GM12878 (cell line): Measurements from ENCODE around the gene NRXN3. TPM values are rescaled to one million over a fixed set of nuclear protein-coding genes. Genes with fewer than 3 reads are reported as not detected.

Source experiments
- ATAC-seq: fragments of 200-7000 bp; cut with Tn5 transposase; 3 replicates; pipeline ENCODE4 v1.9.1; 2020; ENCODE audit warnings: mild to moderate bottlenecking, moderate library complexity
- BruUV-seq: library from RNA; stranded (reverse); fragments of 400-500 nt; replicated peaks from 2 replicates; lab custom pipeline; 2021; lab: Mats Ljungman, UMichigan
- CTCF ChIA-PET: fragments of 300-600 bp; sonication (Branson Sonifier 250); formaldehyde crosslinking; extraction: SDS; loops from one replicate; lab custom pipeline; 2021; ENCODE audit warnings: inconsistent platforms; lab: Yijun Ruan, JAX
- POLR2A ChIA-PET: fragments of 350-600 bp; formaldehyde crosslinking; extraction: SDS; loops from one replicate; lab custom pipeline; 2021; ENCODE audit warnings: inconsistent platforms; lab: Charles Lee
- RAD21 ChIA-PET: fragments of 300-600 bp; sonication (Branson Sonifier 250); formaldehyde crosslinking; loops from one replicate; lab custom pipeline; 2023; ENCODE audit warnings: antibody characterized with exemption; ENCODE audit not compliant: unreplicated experiment; lab: Charles Lee
- SMC1A ChIA-PET: fragments of 300-600 bp; sonication (Branson Sonifier 250); formaldehyde crosslinking; loops from one replicate; lab custom pipeline; 2023; ENCODE audit not compliant: unreplicated experiment, uncharacterized antibody; lab: Charles Lee
- DNase-seq: peaks from one replicate; pipeline ENCODE4 v3.0.0-alpha.2; 2011; ENCODE audit warnings: low read depth, low spot score
- FAIRE-seq: peaks from 3 replicates; lab custom pipeline; 2011; peaks lifted over from hg19 to GRCh38; lab: Jason Lieb, UNC
- H2AFZ ChIP-seq: 2 replicates; pipeline ENCODE4 v1.6.0; 2011; ENCODE audit warnings: low read depth, low read length, control low read depth; ENCODE audit not compliant: control insufficient read depth
- H3K27ac ChIP-seq: 2 replicates; pipeline ENCODE4 v1.5.1; 2011; ENCODE audit warnings: control low read depth; ENCODE audit not compliant: control insufficient read depth, insufficient read depth
- H3K27me3 ChIP-seq, 2 experiments: replicated peaks in 1 of 2; 2 replicates each; pipeline versions ENCODE4 v1.6.0 to v1.6.1; 2011; ENCODE audit warnings: low read length in 1 of 2; ENCODE audit not compliant: control insufficient read depth in 2 of 2, insufficient read depth in 2 of 2
- H3K36me3 ChIP-seq, 2 experiments: 2 replicates each; pipeline ENCODE4 v1.5.1; 2011; ENCODE audit warnings: low read length in 1 of 2; ENCODE audit not compliant: control insufficient read depth in 2 of 2, insufficient read depth in 2 of 2
- H3K4me1 ChIP-seq: 2 replicates; pipeline ENCODE4 v1.6.1; 2011; ENCODE audit warnings: mild to moderate bottlenecking, low read length, moderate library complexity, mixed read lengths; ENCODE audit not compliant: control insufficient read depth, insufficient read depth
- H3K4me2 ChIP-seq: 2 replicates; pipeline ENCODE4 v1.6.0; 2011; ENCODE audit warnings: control low read depth; ENCODE audit not compliant: control insufficient read depth, insufficient read depth
- H3K4me3 ChIP-seq: fragments of 200-600 bp; sonication (generic); 2 replicates; pipeline ENCODE4 v1.5.1; 2016
- H3K79me2 ChIP-seq: 2 replicates; pipeline ENCODE4 v1.6.0; 2011; ENCODE audit warnings: low read length; ENCODE audit not compliant: control insufficient read depth, insufficient read depth
- H3K9ac ChIP-seq: 2 replicates; pipeline ENCODE4 v1.8.0; 2011; ENCODE audit warnings: low read length, control low read depth, mixed read lengths; ENCODE audit not compliant: control insufficient read depth, insufficient read depth
- H3K9me3 ChIP-seq: replicated peaks from 3 replicates; pipeline ENCODE4 v1.5.1; 2011; ENCODE audit warnings: mild to moderate bottlenecking, low read length; ENCODE audit not compliant: control insufficient read depth, insufficient read depth
- H4K20me1 ChIP-seq: 2 replicates; pipeline ENCODE4 v1.6.0; 2011; ENCODE audit not compliant: control insufficient read depth, insufficient read depth
- ATF7 ChIP-seq: fragments of 450-650 bp; IDR thresholded peaks from 2 replicates; pipeline ENCODE4 v1.6.1; 2016; ENCODE audit warnings: low read depth, mild to moderate bottlenecking
- BRCA1 ChIP-seq: IDR thresholded peaks from 2 replicates; pipeline ENCODE4 v1.6.1; 2011; ENCODE audit warnings: low read depth, low read length, improper control_type of control experiment
- CEBPB ChIP-seq, 2 experiments: fragments of 150-350 bp in 1 of 2; IDR thresholded peaks; 2 replicates each; pipeline ENCODE4 v1.6.1; 2012 to 2014; ENCODE audit warnings: low read depth in 2 of 2, low read length in 2 of 2, borderline replicate concordance in 1 of 2, inconsistent platforms in 1 of 2
- CHD4 ChIP-seq: fragments of 200-600 bp; sonication (generic); IDR thresholded peaks from 2 replicates; pipeline ENCODE4 v1.6.1; 2016; ENCODE audit warnings: mild to moderate bottlenecking
- HSF1 ChIP-seq: fragments of 150-350 bp; IDR thresholded peaks from 2 replicates; pipeline ENCODE4 v1.6.1; 2014; ENCODE audit warnings: mild to moderate bottlenecking, low read depth, low read length
- JUNB ChIP-seq: IDR thresholded peaks from 2 replicates; pipeline ENCODE4 v1.6.1; 2016; ENCODE audit warnings: antibody characterized with exemption, mild to moderate bottlenecking
- MTA2 ChIP-seq: fragments of 450-650 bp; IDR thresholded peaks from 2 replicates; pipeline ENCODE4 v1.6.1; 2016; ENCODE audit warnings: low read depth, mild to moderate bottlenecking, moderate library complexity
- NFYA ChIP-seq: IDR thresholded peaks from 2 replicates; pipeline ENCODE4 v1.6.1; 2011; ENCODE audit warnings: low read depth, mild to moderate bottlenecking, low read length, improper control_type of control experiment, borderline replicate concordance
- RUNX3 ChIP-seq: IDR thresholded peaks from 2 replicates; pipeline ENCODE4 v1.6.1; 2012; ENCODE audit warnings: low read length, inconsistent platforms
- SMAD1 ChIP-seq: fragments of 450-650 bp; IDR thresholded peaks from 2 replicates; pipeline ENCODE4 v1.6.1; 2018; ENCODE audit warnings: mild to moderate bottlenecking, low read depth; ENCODE audit not compliant: partially characterized antibody
- STAT3 ChIP-seq: IDR thresholded peaks from 2 replicates; pipeline ENCODE4 v1.6.1; 2011; ENCODE audit warnings: low read depth, low read length, improper control_type of control experiment
- SUPT20H ChIP-seq: IDR thresholded peaks from 2 replicates; pipeline ENCODE4 v1.6.1; 2011; ENCODE audit warnings: low read depth, mild to moderate bottlenecking, low read length, moderate library complexity, borderline replicate concordance; ENCODE audit not compliant: control insufficient read depth
- ZBTB11 ChIP-seq: fragments of 450-650 bp; formaldehyde crosslinking; IDR thresholded peaks from 2 replicates; pipeline ENCODE4 v1.5.0; 2022; ENCODE audit warnings: mild to moderate bottlenecking, missing genetic modification characterization
- ZNF592 ChIP-seq: fragments of 450-650 bp; IDR thresholded peaks from 2 replicates; pipeline ENCODE4 v1.6.1; 2017; ENCODE audit warnings: mild to moderate bottlenecking, moderate library complexity
- ZSCAN29 ChIP-seq: fragments of 450-650 bp; IDR thresholded peaks from 2 replicates; pipeline ENCODE4 v1.6.1; 2017; ENCODE audit warnings: mild to moderate bottlenecking, moderate library complexity
- WGBS: methylation state at CpG from one replicate; pipeline ENCODE4 v1.1.6; 2016; ENCODE audit warnings: low lambda C conversion rate; ENCODE audit not compliant: insufficient replicate concordance, insufficient coverage; ENCODE audit errors: missing lambda C conversion rate; 5-methylcytosine and 5-hydroxymethylcytosine counted together
- in situ Hi-C: fragments of 300-500 bp; cut with MboI; formaldehyde crosslinking; loops from 9 replicates; pipeline ENCODE4 v1.14.3; 2018; ENCODE audit warnings: mixed read lengths
- intact Hi-C: fragments of 100-400 bp; cut with micrococcal nuclease; formaldehyde crosslinking; loops from one replicate; pipeline ENCODE4 v1.14.2; 2022; ENCODE audit not compliant: unreplicated experiment
- polyA plus RNA-seq, 11 experiments: library from polyadenylated mRNA; depleted of rRNA in 4 of 11; unstranded in 6 of 11; stranded (reverse) in 5 of 11; fragments of >200 nt; fragmentation: Nextera tagmentation in 4 of 11; fragmentation: Illumina TruSeq in 1 of 11; extraction: Ambion mirVana in 4 of 11; extraction: Trizol in 1 of 11; gene quantifications; 1 replicate in 1 of 11; 2 replicates in 10 of 11; pipeline versions ENCODE4 v1.2.1 to v1.2.3, GENCODE V29; 2011 to 2016; ENCODE audit warnings: inconsistent platforms in 2 of 11, missing spikeins in 2 of 11, low read depth in 1 of 11
- total RNA-seq, 4 experiments: library from RNA; depleted of rRNA in 3 of 4; stranded (reverse); fragments of >200 nt in 3 of 4; fragmentation: Illumina TruSeq in 1 of 4; extraction: Trizol in 1 of 4; gene quantifications; 2 replicates each; pipeline versions ENCODE4 v1.2.1 to v1.2.3, GENCODE V29; 2013 to 2021

Gene NRXN3
- total and polyA plus RNA-seq, 10 of the 15 experiments (the other 5 are each of a cell fraction or from before 2014, with no cell fraction given), result 0.52 to 3.3 (median 1.4) TPM

GRCh38 chr14:79467835-79468234 lies 1297.7 kb downstream of the NRXN3 start (continued):
- TF ChIP-seq SUPT20H (no peak), BRCA1 (no peak)
- TF ChIP-seq, all 136 proteins: peak for 0

- CTCF ChIA-PET, result no interaction called here
- TF ChIP-seq ZSCAN29 (no peak), HSF1 (no peak), JUNB (no peak), NFYA (no peak), ATF7 (no peak), ZBTB11 (CRISPR knock-in tag) (no peak), RUNX3 (no peak), CHD4 (no peak), ZNF592 (no peak), CEBPB (IDR thresholded peaks at IDR 0.05; ENCODE audit: borderline replicate concordance in 1 of 2, low read depth in 2 of 2, low read length in 2 of 2) (no peak), STAT3 (no peak), MTA2 (no peak), SMAD1 (no peak)
These were observed 1298.3 kb downstream of the NRXN3 start for GRCh38 chr14:79468486-79468885.

More at GRCh38 chr14:79468486-79468885, 1298.3 kb downstream of the NRXN3 start:
- Histone ChIP-seq H3K27me3 (no peaks in the 10 kb centered on the region), H3K79me2 (no peaks in the 10 kb centered on the region), H3K4me1 (no peaks in the 10 kb centered on the region), H3K4me2 (no peak overlapping the region), H2AFZ (no peak overlapping the region), H4K20me1 (no peaks in the 10 kb centered on the region), H3K9me3 (no peaks in the 10 kb centered on the region), H3K36me3 (no peaks in the 10 kb centered on the region), H3K27ac (no peak overlapping the region), H3K4me3 (no peak overlapping the region), H3K9ac (no peak overlapping the region)
- WGBS, result 17% methylated on average over 3 of the region's 3 CpGs
- intact Hi-C loops, result no loop called here
- BruUV-seq, result no TSS peak
- POLR2A ChIA-PET, result no interaction called here
- in situ Hi-C loops, result no loop called here
- SMC1A ChIA-PET, result interaction anchor here (0.8 kb wide), 1 partner anchor 24 kb away, joined by 3 read pairs; no protein-coding TSS in a partner anchor
- RAD21 ChIA-PET, result no interaction called here
- ATAC-seq (no peak), DNase-seq (no peak), FAIRE-seq (no peak)
